Keratinocyte (primary cell): ENCODE data around the gene LRRC10. TPM values are rescaled to one million over a fixed set of nuclear protein-coding genes. Genes with fewer than 3 reads are reported as not detected.

Experiments used
- DNase-seq: peaks from one replicate; pipeline ENCODE4 v3.0.0-alpha.2; 2011; ENCODE audit warnings: low read depth, missing footprints, low spot score
- FAIRE-seq: peaks from 2 replicates; lab custom pipeline; 2011; peaks lifted over from hg19 to GRCh38; lab: Jason Lieb, UNC
- H2AFZ ChIP-seq: 2 replicates; pipeline ENCODE4 v1.6.0; 2012; ENCODE audit warnings: low read length, control low read depth, inconsistent platforms; ENCODE audit not compliant: control insufficient read depth
- H3K27ac ChIP-seq: 2 replicates; pipeline ENCODE4 v1.5.1; 2011; ENCODE audit warnings: low read length; ENCODE audit not compliant: control insufficient read depth, insufficient read depth
- H3K27me3 ChIP-seq: 3 replicates; pipeline ENCODE4 v1.6.0; 2011; ENCODE audit warnings: low read length; ENCODE audit not compliant: control insufficient read depth, insufficient read depth; ENCODE audit errors: extremely low read depth
- H3K36me3 ChIP-seq, 2 experiments: 2 replicates in 1 of 2; 3 replicates in 1 of 2; pipeline ENCODE4 v1.5.1; 2011; ENCODE audit warnings: low read length in 2 of 2, mild to moderate bottlenecking in 1 of 2; ENCODE audit not compliant: control insufficient read depth in 2 of 2, insufficient read depth in 2 of 2; ENCODE audit errors: extremely low read depth in 1 of 2
- H3K4me1 ChIP-seq: 3 replicates; pipeline ENCODE4 v1.5.1; 2011; ENCODE audit warnings: low read length; ENCODE audit not compliant: control insufficient read depth, insufficient read depth; ENCODE audit errors: extremely low read depth
- H3K4me2 ChIP-seq: 3 replicates; pipeline ENCODE4 v1.6.0; 2011; ENCODE audit warnings: low read depth, low read length; ENCODE audit not compliant: control insufficient read depth, insufficient read depth; ENCODE audit errors: extremely low read depth
- H3K4me3 ChIP-seq, 3 experiments: fragments of 200-600 bp in 1 of 3; sonication (generic) in 1 of 3; 2 replicates in 2 of 3; 3 replicates in 1 of 3; pipeline ENCODE4 v1.5.1; 2011 to 2016; ENCODE audit warnings: low read length in 3 of 3, mild to moderate bottlenecking in 3 of 3, control low read depth in 2 of 3, inconsistent platforms in 1 of 3, low read depth in 1 of 3, mixed read lengths in 1 of 3, mixed run types in 1 of 3, moderate library complexity in 1 of 3; ENCODE audit not compliant: control insufficient read depth in 2 of 3, insufficient read depth in 2 of 3; ENCODE audit errors: extremely low read depth in 1 of 3
- H3K79me2 ChIP-seq: 2 replicates; pipeline ENCODE4 v1.6.0; 2012; ENCODE audit warnings: low read length; ENCODE audit not compliant: control insufficient read depth, insufficient read depth
- H3K9ac ChIP-seq: 3 replicates; pipeline ENCODE4 v1.6.0; 2011; ENCODE audit warnings: low read length; ENCODE audit not compliant: control insufficient read depth, insufficient read depth; ENCODE audit errors: extremely low read depth
- H3K9me1 ChIP-seq: 3 replicates; pipeline ENCODE4 v1.6.0; 2011; ENCODE audit warnings: low read length; ENCODE audit not compliant: control insufficient read depth, insufficient read depth; ENCODE audit errors: extremely low read depth
- H3K9me3 ChIP-seq: 2 replicates; pipeline ENCODE4 v1.5.1; 2012; ENCODE audit warnings: low read depth, low read length; ENCODE audit not compliant: control insufficient read depth
- H4K20me1 ChIP-seq: 3 replicates; pipeline ENCODE4 v1.6.0; 2011; ENCODE audit warnings: low read length; ENCODE audit not compliant: control insufficient read depth, insufficient read depth; ENCODE audit errors: extremely low read depth
- EZH2 ChIP-seq: IDR thresholded peaks from one replicate; pipeline ENCODE4 v1.6.1; 2012; ENCODE audit warnings: inconsistent platforms, mild to moderate bottlenecking, low read length, moderate library complexity
- dilution Hi-C: fragments of 300-500 bp; cut with MboI; formaldehyde crosslinking; loops from one replicate; pipeline ENCODE4 v1.7.0; 2020; ENCODE audit warnings: low sequenced_read_pairs; ENCODE audit not compliant: extremely low pct_ligation_motif_present
- polyA plus RNA-seq, 5 experiments: library from polyadenylated mRNA; depleted of rRNA in 3 of 5; stranded (reverse) in 3 of 5; stranded (forward) in 1 of 5; unstranded in 1 of 5; fragments of >200 nt; gene quantifications; 1 replicate in 1 of 5; 2 replicates in 3 of 5; 3 replicates in 1 of 5; pipeline versions ENCODE4 v1.2.1 to v1.2.3, GENCODE V29; 2011 to 2012; ENCODE audit warnings: missing spikeins in 2 of 5, low read depth in 1 of 5, low replicate concordance in 1 of 5
- TF ChIP-seq, protein P1 (sequence below), 3 experiments: IDR thresholded peaks in 1 of 3; conservative IDR thresholded peaks in 1 of 3; optimal IDR thresholded peaks in 1 of 3; 2 replicates in 2 of 3; 3 replicates in 1 of 3; pipeline versions ENCODE3 to v1.5.1; 2011; ENCODE audit warnings: low read length in 3 of 3, mild to moderate bottlenecking in 3 of 3, moderate library complexity in 2 of 3, control low read depth in 1 of 3, inconsistent platforms in 1 of 3; ENCODE audit not compliant: insufficient read depth in 2 of 3; ENCODE audit errors: extremely low read depth in 1 of 3

LRRC10 gene
- polyA plus RNA-seq, 1 donor (not counting 4 experiments of a cell fraction or from before 2014, with no cell fraction given): not detected

DNA sequence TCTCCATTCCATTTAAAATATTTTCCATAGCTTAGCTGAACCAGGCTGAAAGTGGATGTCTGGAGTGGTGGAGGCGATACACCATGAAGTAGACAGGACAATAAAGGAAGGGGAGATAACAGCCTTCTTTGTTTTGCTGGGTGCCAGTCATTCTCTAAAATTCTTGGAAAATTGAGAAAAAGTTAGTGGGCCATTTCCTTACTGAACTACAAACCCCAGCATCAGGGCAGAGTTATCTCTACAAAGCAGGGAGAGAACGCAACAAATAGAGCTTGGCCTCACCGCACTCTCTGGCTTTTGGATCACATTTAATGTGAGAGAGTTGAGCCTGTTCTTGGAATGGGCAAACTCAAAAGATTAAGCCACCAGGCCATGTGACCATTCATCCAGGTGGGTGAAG, 41.2 kb upstream of the LRRC10 start:
- no peak overlapping the region for H3K27ac ChIP-seq
- H3K36me3 ChIP-seq: no peaks in the 10 kb centered on the region
- TF ChIP-seq EZH2: no peak
- TF ChIP-seq, protein P1, sequence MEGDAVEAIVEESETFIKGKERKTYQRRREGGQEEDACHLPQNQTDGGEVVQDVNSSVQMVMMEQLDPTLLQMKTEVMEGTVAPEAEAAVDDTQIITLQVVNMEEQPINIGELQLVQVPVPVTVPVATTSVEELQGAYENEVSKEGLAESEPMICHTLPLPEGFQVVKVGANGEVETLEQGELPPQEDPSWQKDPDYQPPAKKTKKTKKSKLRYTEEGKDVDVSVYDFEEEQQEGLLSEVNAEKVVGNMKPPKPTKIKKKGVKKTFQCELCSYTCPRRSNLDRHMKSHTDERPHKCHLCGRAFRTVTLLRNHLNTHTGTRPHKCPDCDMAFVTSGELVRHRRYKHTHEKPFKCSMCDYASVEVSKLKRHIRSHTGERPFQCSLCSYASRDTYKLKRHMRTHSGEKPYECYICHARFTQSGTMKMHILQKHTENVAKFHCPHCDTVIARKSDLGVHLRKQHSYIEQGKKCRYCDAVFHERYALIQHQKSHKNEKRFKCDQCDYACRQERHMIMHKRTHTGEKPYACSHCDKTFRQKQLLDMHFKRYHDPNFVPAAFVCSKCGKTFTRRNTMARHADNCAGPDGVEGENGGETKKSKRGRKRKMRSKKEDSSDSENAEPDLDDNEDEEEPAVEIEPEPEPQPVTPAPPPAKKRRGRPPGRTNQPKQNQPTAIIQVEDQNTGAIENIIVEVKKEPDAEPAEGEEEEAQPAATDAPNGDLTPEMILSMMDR (optimal IDR thresholded peaks at IDR 0.05 in 1 of 3, IDR thresholded peaks at IDR 0.05 in 1 of 3, conservative IDR thresholded peaks at IDR 0.05 in 1 of 3; ENCODE audit: extremely low read depth in 1 of 3, insufficient read depth in 2 of 3, low read length in 3 of 3): no peak
- no peaks in the 10 kb centered on the region for H3K27me3 ChIP-seq
- no peak overlapping the region for H2AFZ ChIP-seq
- H3K4me3 ChIP-seq: no peak overlapping the region
- dilution Hi-C loops: no loop called here
- no peaks in the 10 kb centered on the region for H3K9me1 ChIP-seq
- no peak overlapping the region for H3K4me2 ChIP-seq
- peaks cover 29% of the 10 kb centered on the region for H3K4me1 ChIP-seq
- H3K9ac ChIP-seq: no peak overlapping the region
- H4K20me1 ChIP-seq: no peaks in the 10 kb centered on the region
- H3K9me3 ChIP-seq: no peaks in the 10 kb centered on the region
- H3K79me2 ChIP-seq: no peaks in the 10 kb centered on the region
- FAIRE-seq (no peak), DNase-seq (no peak)

DNA sequence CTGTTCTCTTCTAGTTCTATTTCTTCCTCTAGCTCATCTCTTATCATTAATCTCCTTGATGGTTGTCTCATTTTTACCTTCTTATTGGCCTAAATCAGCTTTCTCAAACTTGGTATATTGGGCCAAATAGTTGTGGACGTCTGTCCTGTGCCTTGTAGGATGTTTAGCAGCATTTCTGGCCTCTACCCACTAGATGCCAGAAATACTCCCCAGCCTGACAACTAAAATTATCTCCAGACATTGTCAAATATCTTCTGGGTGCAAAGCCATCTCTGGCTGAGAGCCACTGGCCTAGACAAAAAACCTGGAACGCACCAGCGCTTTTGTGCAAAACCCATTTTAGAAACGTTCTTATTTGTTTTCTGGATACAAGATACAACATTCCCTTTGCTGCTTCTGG, 38.8 kb upstream of the LRRC10 start:
- dilution Hi-C loops: no loop called here
- DNase-seq (no peak), FAIRE-seq (no peak)
- Histone ChIP-seq H3K27me3 (no peaks in the 10 kb centered on the region), H3K4me1 (peaks cover 12% of the 10 kb centered on the region), H2AFZ (no peak overlapping the region), H3K36me3 (no peaks in the 10 kb centered on the region), H3K9me3 (no peaks in the 10 kb centered on the region), H3K79me2 (no peaks in the 10 kb centered on the region), H3K4me3 (no peak overlapping the region), H3K27ac (no peak overlapping the region), H3K4me2 (no peak overlapping the region), H3K9me1 (no peaks in the 10 kb centered on the region), H3K9ac (no peak overlapping the region), H4K20me1 (no peaks in the 10 kb centered on the region)
- TF ChIP-seq, protein P1 (optimal IDR thresholded peaks at IDR 0.05 in 1 of 3, IDR thresholded peaks at IDR 0.05 in 1 of 3, conservative IDR thresholded peaks at IDR 0.05 in 1 of 3; ENCODE audit: extremely low read depth in 1 of 3, insufficient read depth in 2 of 3, low read length in 3 of 3): no peak
- TF ChIP-seq EZH2: no peak
